Mesenchymal stem cell (in vitro differentiated cells and primary cell): ENCODE results near the gene IFNG. TPM values are rescaled to one million over a fixed set of nuclear protein-coding genes. Genes with fewer than 3 reads are reported as not detected.
"Not testable (repeated sequence)": the region's sequence is repeated elsewhere in the genome, so short reads cannot be mapped to it uniquely, and the experiment has no call there.

ENCODE experiments used
- DNase-seq: peaks from one replicate; pipeline ENCODE4 v3.0.0-alpha.2; 2013
- H2AFZ ChIP-seq: one replicate; pipeline ENCODE4 v1.6.1; 2013; ENCODE audit warnings: low read depth, mild to moderate bottlenecking, control low read depth, inconsistent platforms, low read length, moderate library complexity
- H2AK5ac ChIP-seq: 2 replicates; pipeline ENCODE4 v1.6.1; 2013; ENCODE audit warnings: low read length, moderate library complexity, mild to moderate bottlenecking, inconsistent platforms; ENCODE audit not compliant: severe bottlenecking
- H2BK120ac ChIP-seq: one replicate; pipeline ENCODE4 v1.6.1; 2013; ENCODE audit warnings: low read depth, mild to moderate bottlenecking, inconsistent platforms, low read length, moderate library complexity
- H2BK12ac ChIP-seq, 2 experiments: one replicate each; pipeline ENCODE4 v1.6.1; 2013; ENCODE audit warnings: inconsistent platforms in 2 of 2, low read length in 2 of 2, mild to moderate bottlenecking in 2 of 2, moderate library complexity in 2 of 2, control low read depth in 1 of 2
- H2BK15ac ChIP-seq: one replicate; pipeline ENCODE4 v1.6.1; 2013; ENCODE audit warnings: mild to moderate bottlenecking, low read depth, inconsistent platforms; ENCODE audit not compliant: poor library complexity, severe bottlenecking
- H2BK5ac ChIP-seq: 2 replicates; pipeline ENCODE4 v1.6.1; 2013; ENCODE audit warnings: low read depth, mild to moderate bottlenecking, low read length, control low read depth, inconsistent platforms; ENCODE audit not compliant: poor library complexity, severe bottlenecking
- H3K14ac ChIP-seq, 2 experiments: one replicate each; pipeline ENCODE4 v1.6.1; 2013; ENCODE audit warnings: inconsistent platforms in 2 of 2, low read length in 2 of 2, control low read depth in 1 of 2, mild to moderate bottlenecking in 1 of 2, moderate library complexity in 1 of 2
- H3K18ac ChIP-seq, 2 experiments: one replicate each; pipeline ENCODE4 v1.6.1; 2013; ENCODE audit warnings: inconsistent platforms in 2 of 2, low read length in 2 of 2, control low read depth in 1 of 2, low read depth in 1 of 2, mild to moderate bottlenecking in 1 of 2
- H3K23ac ChIP-seq, 2 experiments: one replicate each; pipeline ENCODE4 v1.6.1; 2013; ENCODE audit warnings: inconsistent platforms in 2 of 2, low read length in 2 of 2, mild to moderate bottlenecking in 2 of 2, moderate library complexity in 2 of 2, control low read depth in 1 of 2
- H3K27ac ChIP-seq: 2 replicates; pipeline ENCODE4 v1.5.1; 2013; ENCODE audit warnings: mild to moderate bottlenecking, moderate library complexity, low read length, control low read depth, inconsistent platforms; ENCODE audit not compliant: poor library complexity, severe bottlenecking
- H3K27me3 ChIP-seq, 2 experiments: 2 replicates each; pipeline versions ENCODE4 v1.6.1 to v1.7.0; 2013; ENCODE audit warnings: low read length in 2 of 2, mild to moderate bottlenecking in 2 of 2, moderate library complexity in 2 of 2, control low read depth in 1 of 2, inconsistent platforms in 1 of 2; ENCODE audit not compliant: control insufficient read depth in 1 of 2, insufficient read depth in 1 of 2
- H3K36me3 ChIP-seq, 2 experiments: 2 replicates each; pipeline versions ENCODE4 v1.6.1 to v1.7.0; 2013; ENCODE audit warnings: low read length in 2 of 2, control low read depth in 1 of 2, inconsistent platforms in 1 of 2, low read depth in 1 of 2, mild to moderate bottlenecking in 1 of 2; ENCODE audit not compliant: insufficient read depth in 2 of 2, control insufficient read depth in 1 of 2
- H3K4ac ChIP-seq, 2 experiments: one replicate each; pipeline ENCODE4 v1.6.1; 2013; ENCODE audit warnings: inconsistent platforms in 2 of 2, low read length in 2 of 2, mild to moderate bottlenecking in 2 of 2, moderate library complexity in 2 of 2, control low read depth in 1 of 2, low read depth in 1 of 2
- H3K4me1 ChIP-seq: 2 replicates; pipeline ENCODE4 v1.6.1; 2013; ENCODE audit warnings: low read depth, low read length, control low read depth; ENCODE audit not compliant: control insufficient read depth, insufficient read depth
- H3K4me2 ChIP-seq: 2 replicates; pipeline ENCODE4 v1.6.1; 2013; ENCODE audit warnings: low read length, mild to moderate bottlenecking, inconsistent platforms; ENCODE audit not compliant: poor library complexity, severe bottlenecking
- H3K4me3 ChIP-seq, 2 experiments: 2 replicates each; pipeline versions ENCODE4 v1.5.1 to v1.7.0; 2013; ENCODE audit warnings: low read length in 2 of 2, mild to moderate bottlenecking in 2 of 2, control low read depth in 1 of 2, low read depth in 1 of 2; ENCODE audit not compliant: insufficient read depth in 1 of 2
- H3K79me1 ChIP-seq: replicated peaks from 2 replicates; pipeline ENCODE4 v1.6.1; 2013; ENCODE audit warnings: mild to moderate bottlenecking, control low read depth, low read length, inconsistent platforms; ENCODE audit not compliant: poor library complexity, severe bottlenecking
- H3K9ac ChIP-seq: 2 replicates; pipeline ENCODE4 v1.7.0; 2013; ENCODE audit warnings: mild to moderate bottlenecking, low read length, moderate library complexity
- H3K9me3 ChIP-seq: 2 replicates; pipeline ENCODE4 v1.7.0; 2013; ENCODE audit warnings: mild to moderate bottlenecking, low read length; ENCODE audit not compliant: control insufficient read depth
- H4K8ac ChIP-seq: one replicate; pipeline ENCODE4 v1.6.1; 2013; ENCODE audit warnings: inconsistent platforms, mild to moderate bottlenecking, low read length, moderate library complexity
- H4K91ac ChIP-seq: one replicate; pipeline ENCODE4 v1.6.1; 2013; ENCODE audit warnings: mild to moderate bottlenecking, low read length, inconsistent platforms
- WGBS: methylation state at CpG from one replicate; pipeline ENCODE4 v1.1.7; 2013; ENCODE audit warnings: mixed read lengths; 5-methylcytosine and 5-hydroxymethylcytosine counted together
- polyA plus RNA-seq, 2 experiments: library from polyadenylated mRNA; stranded (reverse); fragments of 200-250 nt; gene quantifications; one replicate each; pipeline ENCODE4 v1.2.3, GENCODE V29; 2013

Gene IFNG
- polyA plus RNA-seq (2013, experiment 1 of 2), result not detected
- polyA plus RNA-seq (2013, experiment 2 of 2), result not detected

DNA sequence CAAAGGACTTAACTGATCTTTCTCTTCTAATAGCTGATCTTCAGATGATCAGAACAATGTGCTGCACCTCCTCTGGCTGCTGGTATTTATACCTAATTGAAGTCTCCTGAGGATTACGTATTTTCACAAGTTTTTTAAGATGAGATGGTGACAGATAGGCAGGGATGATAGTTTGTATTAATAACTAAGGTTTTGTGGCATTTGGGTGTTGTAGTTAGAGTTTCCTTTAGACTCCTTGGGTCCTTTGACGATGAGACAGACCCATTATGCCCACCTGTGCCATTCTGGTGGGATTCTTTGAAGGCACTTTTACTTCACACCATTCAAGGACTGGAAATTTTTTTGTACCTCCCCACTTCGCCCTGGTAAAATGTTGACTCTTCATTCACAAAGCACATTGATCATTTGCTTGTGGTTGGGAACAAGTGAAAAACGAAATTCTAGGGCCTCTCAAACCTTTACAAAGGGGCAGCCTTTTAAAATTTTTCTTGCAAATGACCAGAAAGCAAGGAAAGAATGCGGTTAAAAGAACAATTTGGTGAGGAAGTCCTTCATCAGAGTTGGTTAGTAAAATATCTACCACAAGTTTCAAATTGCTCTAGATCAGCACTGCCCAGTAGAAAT, at the start of gene IFNG:
TSS of gene IFNG (minus strand) at position 60 of the 624 bp plus-strand sequence. CDS start 125 bp downstream, outside the sequence.
- no peak within 1 kb of the TSS for H2AFZ ChIP-seq
- no peaks in the 10 kb centered on the region for H3K9me3 ChIP-seq
- H3K9ac ChIP-seq, result no peak within 1 kb of the TSS
- no peak within 1 kb of the TSS for H4K91ac ChIP-seq
- H2BK5ac ChIP-seq, result no peak within 1 kb of the TSS
- no peak within 1 kb of the TSS for H4K8ac ChIP-seq
- H3K4me3 ChIP-seq, result no peak within 1 kb of the TSS
- no peak within 1 kb of the TSS for H3K14ac ChIP-seq
- H3K27ac ChIP-seq, result no peak within 1 kb of the TSS
- H2BK15ac ChIP-seq, result no peak within 1 kb of the TSS
- no peak within 1 kb of the TSS for H3K4me2 ChIP-seq
- no peaks in the 10 kb centered on the region for H3K4me1 ChIP-seq
- H3K36me3 ChIP-seq, result no peaks in the 10 kb centered on the region
- no peak within 1 kb of the TSS for H3K23ac ChIP-seq
- H2AK5ac ChIP-seq, result no peak within 1 kb of the TSS
- no peak within 1 kb of the TSS for H3K18ac ChIP-seq
- H3K79me1 ChIP-seq, result no peaks in the 10 kb centered on the region
- DNase-seq, result no peak
- H2BK120ac ChIP-seq, result no peak within 1 kb of the TSS
- peaks cover 10 to 14% of the 10 kb centered on the region in 2 experiments for H3K27me3 ChIP-seq
- H2BK12ac ChIP-seq, result no peak within 1 kb of the TSS
- 52% methylated on average over 4 of the region's 5 CpGs for WGBS
- H3K4ac ChIP-seq, result no peak within 1 kb of the TSS

DNA sequence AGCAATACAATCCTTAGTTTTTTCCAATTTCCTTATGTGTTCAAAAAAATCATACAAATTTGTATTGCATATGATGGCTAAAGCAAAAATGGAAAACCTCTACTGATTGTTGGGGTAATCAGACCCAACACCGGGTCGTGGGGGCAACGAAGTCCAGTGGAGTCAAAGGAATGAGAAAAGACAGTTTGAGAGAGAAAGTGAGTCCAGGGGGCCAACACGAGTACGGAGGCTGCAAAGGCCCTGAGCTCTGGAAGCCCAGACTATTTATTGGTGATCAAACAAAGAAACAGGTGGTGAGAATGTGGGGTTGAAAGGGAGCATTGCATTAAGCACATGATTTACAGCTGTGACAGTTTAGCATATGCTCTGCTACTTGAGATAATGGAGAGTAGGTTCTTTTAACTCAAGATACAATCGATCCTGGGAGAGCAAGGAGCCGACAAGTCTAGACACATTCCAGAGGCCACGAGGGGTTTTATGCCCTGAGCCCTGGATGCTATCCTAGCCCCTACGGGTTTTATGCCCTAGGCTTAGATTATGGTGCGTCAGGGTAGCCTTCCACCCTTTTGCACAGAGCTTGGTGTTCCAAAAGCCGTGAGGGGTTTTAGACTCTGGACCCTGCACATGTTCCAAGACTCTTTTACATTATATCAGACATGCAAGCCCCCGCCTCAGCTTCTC, 49.6 kb upstream of the IFNG start:
- 38% methylated on average over 11 of the region's 12 CpGs for WGBS

DNA sequence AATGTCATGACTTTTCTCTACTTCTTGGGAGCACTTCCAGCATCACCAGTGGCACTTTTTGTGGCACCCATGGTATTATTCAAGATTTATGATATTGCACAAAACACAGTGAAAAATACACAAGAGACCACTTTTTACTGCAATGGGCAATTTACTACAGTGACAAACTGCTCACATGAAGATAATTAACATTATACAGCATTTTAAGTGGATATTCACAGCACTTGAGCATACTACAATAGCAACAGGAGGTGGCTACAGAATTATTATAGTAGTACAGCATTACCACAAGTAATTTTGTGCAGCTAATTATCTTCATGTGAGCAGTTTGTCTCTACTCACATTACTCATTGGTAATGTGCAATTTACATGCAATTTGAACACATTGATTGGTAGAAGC, 47.7 kb upstream of the IFNG start:
- Histone ChIP-seq H2BK5ac (no peak overlapping the region), H4K91ac (no peak overlapping the region), H3K9me3 (no peaks in the 10 kb centered on the region), H3K27ac (no peak overlapping the region), H3K79me1 (no peaks in the 10 kb centered on the region), H3K27me3 (peaks cover 49 to 59% of the 10 kb centered on the region in 2 experiments), H3K18ac (no peak overlapping the region), H3K9ac (no peak overlapping the region), H2BK120ac (no peak overlapping the region), H3K4me2 (no peak overlapping the region), H3K4ac (no peak overlapping the region), H3K36me3 (no peaks in the 10 kb centered on the region), H2AFZ (no peak overlapping the region), H3K23ac (no peak overlapping the region), H3K4me3 (no peak overlapping the region), H2AK5ac (no peak overlapping the region), H4K8ac (no peak overlapping the region), H3K14ac (no peak overlapping the region), H2BK15ac (no peak overlapping the region), H2BK12ac (no peak overlapping the region), H3K4me1 (no peaks in the 10 kb centered on the region)
- no peak for DNase-seq

More for the DNA sequence above, 49.6 kb upstream of the IFNG start:
- Histone ChIP-seq H3K27me3 (peaks cover 37 to 42% of the 10 kb centered on the region in 2 experiments), H3K14ac (peak overlapping the region in 1 of 2 experiments; percentile 36), H3K18ac (peak overlapping the region in 1 of 2 experiments; percentile 12)
- H2BK120ac ChIP-seq, H3K79me1 ChIP-seq, H2BK5ac ChIP-seq, H2AK5ac ChIP-seq, H3K4me3 ChIP-seq, H4K8ac ChIP-seq, DNase-seq, H3K9me3 ChIP-seq, H3K4ac ChIP-seq, H2BK15ac ChIP-seq, H3K4me2 ChIP-seq, H2BK12ac ChIP-seq, H3K9ac ChIP-seq, H3K27ac ChIP-seq, H3K23ac ChIP-seq, H4K91ac ChIP-seq, H2AFZ ChIP-seq, H3K36me3 ChIP-seq, H3K4me1 ChIP-seq: not testable (repeated sequence)

DNA sequence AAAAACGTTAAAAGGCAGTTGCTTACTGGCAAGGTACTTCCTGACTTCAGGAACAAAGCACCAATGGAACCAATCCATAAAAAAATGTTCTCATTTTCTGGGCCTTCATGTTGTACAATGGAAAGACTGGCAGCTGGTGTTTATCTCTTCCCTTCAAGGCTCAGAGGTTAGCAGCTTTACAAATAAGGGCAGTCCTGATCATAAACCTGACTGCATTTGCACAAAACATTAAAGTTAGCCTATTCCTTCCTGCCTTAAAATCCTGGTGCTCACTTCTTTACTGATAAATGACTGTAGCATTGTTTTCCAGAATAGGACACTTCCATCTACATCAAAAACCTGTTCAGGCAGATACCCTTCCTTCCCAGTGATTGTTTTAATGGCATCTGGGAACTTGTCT, 46.9 kb upstream of the IFNG start:
- H3K18ac ChIP-seq, result no peak overlapping the region
- H4K8ac ChIP-seq, result no peak overlapping the region
- H3K4me3 ChIP-seq, result no peak overlapping the region
- H2AFZ ChIP-seq, result no peak overlapping the region
- H3K23ac ChIP-seq, result no peak overlapping the region
- no peaks in the 10 kb centered on the region for H3K36me3 ChIP-seq
- no peak overlapping the region for H3K14ac ChIP-seq
- no peak for DNase-seq
- peaks cover 49 to 59% of the 10 kb centered on the region in 2 experiments for H3K27me3 ChIP-seq
- no peak overlapping the region for H2BK12ac ChIP-seq
- H2BK120ac ChIP-seq, result no peak overlapping the region
- no peak overlapping the region for H3K4me2 ChIP-seq
- no peak overlapping the region for H3K9ac ChIP-seq
- no peaks in the 10 kb centered on the region for H3K9me3 ChIP-seq
- no peak overlapping the region for H2AK5ac ChIP-seq
- H3K4ac ChIP-seq, result no peak overlapping the region
- H3K4me1 ChIP-seq, result no peaks in the 10 kb centered on the region
- H3K79me1 ChIP-seq, result no peaks in the 10 kb centered on the region
- H3K27ac ChIP-seq, result no peak overlapping the region
- no peak overlapping the region for H4K91ac ChIP-seq
- 50% methylated on average over 1 of the region's 1 CpG for WGBS
- H2BK5ac ChIP-seq, result no peak overlapping the region
- H2BK15ac ChIP-seq, result no peak overlapping the region
